BJ (cell line): Measurements from ENCODE around the gene PIGB. TPM values are rescaled to one million over a fixed set of nuclear protein-coding genes. Genes with fewer than 3 reads are reported as not detected.

Experiments
- CTCF ChIA-PET: fragments of 350-600 bp; formaldehyde crosslinking; extraction: SDS; loops from one replicate; lab custom pipeline; 2021; ENCODE audit warnings: antibody characterized with exemption, inconsistent platforms; lab: Yijun Ruan, JAX
- POLR2A ChIA-PET: fragments of 300-600 bp; sonication (Branson Sonifier 250); formaldehyde crosslinking; extraction: SDS; loops from one replicate; lab custom pipeline; 2021; ENCODE audit warnings: antibody characterized with exemption; lab: Charles Lee
- DNase-seq: peaks from one replicate; pipeline ENCODE4 v3.0.0-alpha.2; 2011; ENCODE audit warnings: low read depth
- H3K27me3 ChIP-seq: 2 replicates; pipeline ENCODE4 v1.6.0; 2011; ENCODE audit warnings: low read length; ENCODE audit not compliant: control insufficient read depth, insufficient read depth
- H3K36me3 ChIP-seq: 2 replicates; pipeline ENCODE4 v1.5.1; 2011; ENCODE audit warnings: low read length; ENCODE audit not compliant: control insufficient read depth, insufficient read depth
- H3K4me3 ChIP-seq: 2 replicates; pipeline ENCODE4 v1.5.1; 2011; ENCODE audit warnings: low read depth, mild to moderate bottlenecking, control low read depth, low read length
- CTCF ChIP-seq: IDR thresholded peaks from 2 replicates; pipeline ENCODE4 v1.5.1; 2011; ENCODE audit warnings: low read depth, mild to moderate bottlenecking, control low read depth, inconsistent platforms, low read length, moderate library complexity; ENCODE audit not compliant: insufficient read depth
- polyA plus RNA-seq: library from polyadenylated mRNA; depleted of rRNA; stranded (reverse); fragments of >200 nt; gene quantifications from 2 replicates; pipeline ENCODE4 v1.2.3, GENCODE V29; 2011

PIGB gene
- polyA plus RNA-seq, 1 experiment: 10.1 TPM

GRCh38 chr15:55379095-55379494 is 60.1 kb downstream of the PIGB start:
- POLR2A ChIA-PET: no interaction called here
- TF ChIP-seq CTCF: no peak
- Histone ChIP-seq H3K27me3 (no peaks in the 10 kb centered on the region), H3K36me3 (peaks cover 1% of the 10 kb centered on the region; the same call in 1 of the 2 replicates), H3K4me3 (no peak overlapping the region)
- CTCF ChIA-PET: no interaction called here
- no peak for DNase-seq

- Histone ChIP-seq H3K27me3 (no peaks in the 10 kb centered on the region), H3K4me3 (no peak overlapping the region), H3K36me3 (no peaks in the 10 kb centered on the region)
- no peak for TF ChIP-seq CTCF
- POLR2A ChIA-PET: no interaction called here
- CTCF ChIA-PET: interaction anchor here (0.6 to 1.0 kb wide), 2 partner anchors 27 to 231 kb away, joined by 3 read pairs; partner anchors contain the start of genes CCPG1 and PIERCE2
- DNase-seq: no peak
These were observed 62.6 kb downstream of the PIGB start for GRCh38 chr15:55381595-55381994.

GRCh38 chr15:55383687-55384086 is 64.7 kb downstream of the PIGB start:
- POLR2A ChIA-PET: no interaction called here
- no peak overlapping the region for H3K4me3 ChIP-seq
- H3K36me3 ChIP-seq: no peaks in the 10 kb centered on the region; the same call in 1 of the 2 replicates
- TF ChIP-seq CTCF: no peak
- no peak for DNase-seq
- no peaks in the 10 kb centered on the region for H3K27me3 ChIP-seq
- CTCF ChIA-PET: interaction anchor here (1.4 kb wide), 1 partner anchor 17 kb away, joined by 5 read pairs; no protein-coding TSS in a partner anchor

- DNase-seq: no peak
- Histone ChIP-seq H3K27me3 (no peaks in the 10 kb centered on the region), H3K4me3 (no peak overlapping the region), H3K36me3 (no peaks in the 10 kb centered on the region; the same call in 1 of the 2 replicates)
- POLR2A ChIA-PET: no interaction called here
- TF ChIP-seq CTCF: no peak
- CTCF ChIA-PET: no interaction called here
These were observed 68.0 kb downstream of the PIGB start for GRCh38 chr15:55387027-55387426.

- ChIA-PET CTCF (no interaction called here), POLR2A (no interaction called here)
- no peak for TF ChIP-seq CTCF
- no peaks in the 10 kb centered on the region for H3K27me3 ChIP-seq
- no peak for DNase-seq
- H3K4me3 ChIP-seq: no peak overlapping the region
- H3K36me3 ChIP-seq: no peaks in the 10 kb centered on the region; the same call in 1 of the 2 replicates
These were observed 70.2 kb downstream of the PIGB start for GRCh38 chr15:55389264-55389607.
